ENCODE results near the gene RBM25.
"Not testable (repeated sequence)": the region's sequence is repeated elsewhere in the genome, so short reads cannot be mapped to it uniquely, and the experiment has no call there.

The RBM25 gene

DNA sequence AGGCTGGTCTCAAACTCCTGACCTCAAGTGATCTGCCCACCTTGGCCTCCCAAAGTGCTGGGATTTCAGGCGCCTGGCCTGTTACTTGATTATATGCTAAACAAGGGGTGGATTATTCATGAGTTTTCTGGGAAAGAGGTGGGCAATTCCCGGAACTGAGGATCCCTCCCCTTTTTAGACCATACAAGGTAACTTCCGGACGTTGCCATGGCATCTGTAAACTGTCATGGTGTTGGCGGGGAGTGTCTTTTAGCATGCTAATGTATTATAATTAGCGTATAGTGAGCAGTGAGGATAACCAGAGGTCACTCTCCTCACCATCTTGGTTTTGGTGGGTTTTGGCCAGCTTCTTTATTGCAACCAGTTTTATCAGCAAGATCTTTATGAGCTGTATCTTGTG lies 111.5 kb downstream of the RBM25 start:
- DNase-seq (ENCODE audit: low read depth): not testable (repeated sequence)

DNA sequence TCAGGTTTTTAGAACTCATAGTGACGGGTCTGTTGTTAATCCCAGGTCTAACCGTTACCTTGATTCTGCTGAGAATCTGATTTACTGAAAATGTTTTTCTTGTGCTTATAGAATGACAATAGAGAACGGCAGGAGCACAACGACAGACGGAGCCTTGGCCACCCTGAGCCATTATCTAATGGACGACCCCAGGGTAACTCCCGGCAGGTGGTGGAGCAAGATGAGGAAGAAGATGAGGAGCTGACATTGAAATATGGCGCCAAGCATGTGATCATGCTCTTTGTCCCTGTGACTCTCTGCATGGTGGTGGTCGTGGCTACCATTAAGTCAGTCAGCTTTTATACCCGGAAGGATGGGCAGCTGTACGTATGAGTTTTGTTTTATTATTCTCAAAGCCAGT lies 112.4 kb downstream of the RBM25 start:
- no peak for DNase-seq (ENCODE audit: low read depth)

GRCh38 chr14:73172500-73172899 lies 114.2 kb downstream of the RBM25 start:
- no peak for DNase-seq (ENCODE audit: low read depth)

GRCh38 chr14:73173092-73173735 lies 114.9 kb downstream of the RBM25 start:
- no peak for DNase-seq (ENCODE audit: low read depth)

All from HS-5 (cell line).